HG03521 (cell line): ENCODE data around the gene GARNL3.

ENCODE experiments used
- ATAC-seq: cut with Tn5 transposase; IDR thresholded peaks from one replicate; pipeline ENCODE4 v1.9.1; 2021; ENCODE audit warnings: mild to moderate bottlenecking, moderate library complexity; ENCODE audit not compliant: unreplicated experiment

The GARNL3 gene

DNA sequence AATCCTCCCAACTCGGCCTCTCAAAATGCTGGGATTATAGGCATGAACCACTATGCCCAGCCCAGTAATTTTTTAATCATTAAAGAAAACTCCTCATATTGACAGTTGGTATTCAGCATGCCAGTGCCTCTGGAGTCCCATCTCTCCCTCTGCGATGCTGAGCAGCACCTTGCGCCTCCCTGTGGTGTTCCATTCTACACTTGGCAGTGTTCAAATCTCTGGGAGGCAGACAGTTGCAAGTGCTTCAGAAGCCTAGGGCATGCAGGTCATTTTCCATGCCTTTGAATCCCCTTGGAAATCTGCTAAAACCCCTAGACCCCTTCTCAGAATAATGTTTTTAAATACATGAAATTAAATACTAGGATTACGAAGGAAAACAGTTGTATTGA lies 41.3 kb downstream of the GARNL3 start:
- ATAC-seq: no peak

DNA sequence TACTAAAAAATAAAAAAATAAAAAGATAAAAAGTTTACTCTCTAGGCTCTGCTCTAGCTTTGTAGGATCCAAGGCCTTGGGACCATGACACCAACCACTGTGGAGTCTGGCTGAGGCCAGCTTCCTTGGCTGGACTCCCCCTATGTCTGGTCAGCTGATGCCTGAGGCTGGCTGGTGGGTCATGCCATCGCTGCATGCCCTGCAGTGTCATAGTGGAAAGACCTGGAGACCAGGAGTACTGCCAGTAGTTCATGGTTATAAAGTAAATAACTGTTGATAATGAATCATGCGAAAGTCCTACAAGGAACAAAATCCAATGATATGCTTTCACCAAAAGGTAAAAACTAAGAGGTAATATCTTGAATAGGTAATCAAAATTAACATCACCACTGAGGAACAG lies 43.2 kb downstream of the GARNL3 start:
- ATAC-seq: no peak

DNA sequence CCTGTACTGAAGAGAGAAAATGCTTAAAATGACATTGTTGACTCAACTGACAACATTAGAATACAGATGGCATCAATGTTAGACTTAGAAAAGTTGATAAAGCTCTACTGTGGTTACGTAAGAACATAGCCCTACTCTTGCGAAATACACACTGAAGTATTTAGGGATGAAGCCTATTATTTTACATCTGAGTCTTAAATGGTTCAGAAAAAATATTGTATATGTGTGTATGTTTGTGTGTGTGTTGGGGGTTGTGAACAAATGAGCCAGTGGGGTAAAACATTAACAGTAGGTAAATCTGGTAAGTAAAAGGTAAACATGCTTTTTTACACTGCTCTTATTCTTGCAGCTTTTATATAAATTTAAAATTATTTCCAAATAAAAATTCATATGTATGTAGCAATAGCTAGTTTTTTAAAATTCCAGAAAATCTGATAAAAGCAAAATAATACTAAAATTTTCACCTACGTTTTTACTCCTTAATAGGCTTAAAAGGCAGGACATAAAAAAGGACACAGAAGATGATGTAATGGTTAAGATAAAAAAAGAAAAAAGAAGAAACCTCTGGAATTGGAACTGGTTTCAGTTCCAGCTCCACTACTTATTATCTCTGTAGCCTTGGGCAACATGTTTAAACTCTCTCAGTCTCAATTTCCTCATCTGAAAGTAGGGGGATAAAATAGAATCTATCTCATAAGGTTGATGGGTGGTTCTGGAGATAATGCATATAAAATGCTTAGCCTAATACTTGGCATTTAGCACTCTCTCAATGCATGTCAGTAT lies 44.3 kb downstream of the GARNL3 start:
- no peak for ATAC-seq

DNA sequence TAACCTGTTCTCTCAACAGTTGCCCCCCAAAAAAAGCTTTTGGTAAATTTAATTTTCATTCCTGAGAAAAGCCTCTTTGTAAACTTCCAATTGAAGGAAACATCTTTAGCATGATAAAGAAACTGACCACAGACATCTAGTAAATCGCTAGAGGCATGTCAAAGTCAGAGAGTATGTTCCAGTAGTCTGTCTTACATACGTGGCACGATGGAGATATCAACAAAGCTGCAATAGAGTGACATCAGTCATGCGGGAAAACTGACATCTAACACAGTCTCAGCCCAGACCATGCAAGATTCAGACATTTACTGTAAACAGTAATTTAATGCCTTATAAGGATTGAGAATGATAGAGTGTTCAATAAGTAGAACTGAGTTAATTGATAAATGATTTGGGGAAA lies 45.1 kb downstream of the GARNL3 start:
- ATAC-seq: no peak

DNA sequence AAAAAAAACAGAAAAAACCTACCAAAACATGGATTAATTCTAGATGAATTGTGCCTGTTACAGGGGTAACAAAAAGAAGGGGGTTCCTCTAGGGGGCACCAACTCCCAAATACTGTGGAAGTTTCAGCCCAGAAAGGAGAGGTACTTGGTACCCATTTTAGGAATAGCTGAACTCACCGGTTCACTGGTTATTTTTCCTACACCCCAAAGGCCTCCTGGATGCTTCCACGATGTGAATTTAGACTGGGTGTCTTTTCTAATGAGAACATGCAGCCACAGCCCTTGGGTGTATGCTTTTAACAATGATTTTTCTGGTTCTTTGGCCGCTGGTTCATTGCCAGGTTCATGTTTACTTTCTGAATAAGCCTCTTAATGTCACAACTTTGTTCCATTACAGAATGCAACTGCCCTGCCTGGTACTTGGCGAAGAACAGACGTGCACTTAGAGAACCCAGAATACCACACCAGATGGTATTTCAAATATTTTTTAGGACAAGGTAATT lies 46.7 kb downstream of the GARNL3 start:
- ATAC-seq: no peak

DNA sequence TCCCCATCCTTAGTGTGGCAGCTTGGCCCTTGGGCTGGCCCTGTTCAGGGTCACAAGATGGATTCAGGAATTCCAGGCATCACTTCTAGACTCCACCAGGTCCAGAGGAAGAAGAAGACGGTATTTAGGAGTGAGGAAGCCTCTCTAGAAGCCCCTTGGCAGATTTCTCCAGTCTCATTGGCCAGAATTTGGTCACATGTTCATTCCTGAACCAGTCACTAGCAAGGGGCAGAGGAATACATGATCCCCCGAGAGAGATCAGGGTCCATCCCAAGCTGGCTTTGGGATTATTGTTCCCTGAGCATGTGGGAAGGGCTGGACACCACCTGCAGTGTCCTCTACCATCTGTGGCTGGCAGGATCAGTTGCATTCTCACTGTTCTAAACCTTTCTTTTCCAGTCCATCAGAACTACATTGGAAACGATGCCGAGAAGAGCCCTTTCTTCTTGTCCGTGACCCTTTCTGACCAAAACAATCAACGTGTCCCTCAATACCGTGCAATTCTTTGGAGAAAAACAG lies 48.5 kb downstream of the GARNL3 start:
- ATAC-seq: no peak

DNA sequence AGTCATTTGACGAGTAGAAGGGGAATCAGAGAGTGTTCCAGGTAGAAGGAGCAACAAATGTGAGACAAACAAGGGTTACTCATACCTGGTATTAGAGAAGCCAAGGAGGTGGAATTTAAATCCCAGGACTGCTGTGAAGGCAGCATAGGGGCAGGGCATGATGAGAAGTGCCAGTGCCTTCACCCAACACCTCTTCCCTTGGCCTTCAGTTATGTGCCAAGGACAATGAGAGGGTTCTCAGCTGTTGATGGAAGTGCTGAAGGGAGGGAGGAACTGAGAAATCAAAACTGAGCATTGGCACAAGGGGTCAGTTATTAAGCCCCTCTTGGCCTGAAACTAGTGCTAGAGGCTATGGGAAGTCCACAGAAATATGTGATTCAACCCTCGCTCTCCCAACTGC lies 50.3 kb downstream of the GARNL3 start:
- ATAC-seq: no peak

DNA sequence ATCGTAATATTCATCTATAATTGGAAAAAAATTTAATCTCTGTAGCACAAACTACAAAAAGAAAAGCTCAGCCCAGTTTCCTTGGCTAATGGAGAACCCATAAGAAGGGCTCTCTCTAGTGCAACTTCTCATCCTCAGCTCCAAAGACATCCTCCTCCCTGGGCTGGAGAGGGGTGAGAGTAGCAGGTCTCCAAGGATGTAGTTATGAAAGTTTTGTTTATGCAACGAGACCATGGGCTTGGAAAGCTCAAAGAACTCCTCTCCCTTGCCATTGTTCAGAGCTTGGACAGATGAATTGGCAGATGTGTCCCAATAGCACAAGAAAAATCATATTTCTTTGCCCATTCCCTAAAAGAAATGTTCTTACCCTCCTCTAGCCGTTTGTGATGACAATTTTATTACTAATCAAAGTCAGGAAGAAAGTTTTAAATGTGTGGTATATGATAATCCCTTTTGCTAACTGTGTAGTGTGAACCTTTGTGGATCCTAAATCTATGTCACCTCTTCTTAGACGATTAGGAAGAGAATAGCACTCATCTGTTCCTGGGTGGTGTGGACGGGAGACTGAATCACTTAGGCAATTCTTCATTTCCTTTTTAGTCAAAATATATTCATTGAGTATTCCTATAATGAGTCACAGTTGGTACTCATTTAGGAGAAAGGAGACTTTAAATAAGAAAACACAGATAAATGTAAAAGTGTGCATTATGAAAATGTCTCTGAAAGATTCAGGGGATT lies 52.2 kb downstream of the GARNL3 start:
- ATAC-seq: no peak

DNA sequence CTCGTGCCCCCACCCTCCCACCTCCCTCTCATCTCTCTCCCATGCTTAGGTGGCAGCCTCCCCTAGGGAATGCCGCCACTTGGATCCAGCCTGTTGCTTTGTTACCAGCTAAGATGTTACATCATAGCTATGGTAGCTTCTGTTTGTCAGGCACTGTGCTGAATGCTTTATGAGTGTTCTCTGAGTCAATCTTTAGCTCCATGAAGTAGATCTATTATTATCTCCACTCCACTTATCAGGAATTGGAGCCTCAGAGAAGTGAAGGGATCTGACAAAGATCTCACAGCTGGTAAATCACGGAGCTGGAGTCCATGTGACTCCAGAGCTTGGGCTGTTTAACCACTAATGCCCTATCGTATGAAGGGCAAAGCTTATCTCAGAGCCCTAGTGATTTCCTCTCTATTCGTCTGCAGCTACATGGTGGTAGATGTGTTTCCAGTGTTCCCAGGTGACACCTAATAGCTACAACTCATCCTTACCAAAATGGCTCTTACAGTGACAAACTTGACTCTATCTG lies 54.1 kb downstream of the GARNL3 start:
- no peak for ATAC-seq

DNA sequence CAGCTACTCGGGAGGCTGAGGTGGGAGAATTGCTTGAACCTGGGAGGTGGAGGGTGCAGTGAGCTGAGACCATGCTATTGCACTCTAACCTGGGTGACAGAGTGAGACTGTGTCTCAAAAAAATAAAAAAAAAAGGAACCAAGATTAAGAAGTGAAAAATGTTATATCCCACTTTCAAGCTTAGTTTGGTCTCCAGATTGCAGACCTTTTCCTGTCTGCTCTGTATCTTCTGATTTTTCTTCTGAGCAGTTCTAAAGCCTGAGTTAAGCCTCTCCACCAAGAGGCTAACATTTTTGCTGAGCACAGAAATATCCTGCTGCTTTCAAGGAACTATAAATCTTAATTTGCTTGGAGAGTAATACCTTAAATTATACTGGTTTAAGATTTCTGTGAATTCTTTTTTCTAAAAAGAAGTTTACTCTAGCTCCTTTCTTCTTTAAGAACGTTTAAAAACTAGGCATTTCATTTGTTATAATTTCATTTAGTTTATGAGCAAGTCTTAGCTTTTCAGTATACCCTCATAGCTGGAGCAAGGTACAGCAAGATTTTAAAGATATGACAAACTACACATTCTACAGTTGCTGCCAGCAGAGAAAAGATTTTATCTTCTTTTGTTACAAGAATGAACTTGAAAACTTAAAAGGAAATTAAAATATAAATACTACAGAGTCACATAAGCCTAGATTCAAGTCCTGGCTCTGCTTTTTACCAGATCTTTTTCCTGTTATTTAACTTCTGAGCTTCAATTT lies 55.0 kb downstream of the GARNL3 start:
- ATAC-seq: no peak

DNA sequence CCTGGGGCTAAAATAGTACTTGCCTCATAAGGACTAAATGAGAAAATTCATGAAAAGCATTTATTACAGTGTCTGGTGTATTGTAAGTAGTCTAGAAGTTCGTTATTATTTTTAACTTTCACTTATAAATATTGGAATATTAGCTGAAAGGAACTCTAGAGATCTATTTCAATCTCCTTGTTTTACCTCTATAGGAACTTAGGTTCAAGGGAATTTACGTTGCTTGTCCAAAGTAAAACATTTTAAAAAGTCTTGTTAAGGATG lies 55.5 kb downstream of the GARNL3 start:
- no peak for ATAC-seq

DNA sequence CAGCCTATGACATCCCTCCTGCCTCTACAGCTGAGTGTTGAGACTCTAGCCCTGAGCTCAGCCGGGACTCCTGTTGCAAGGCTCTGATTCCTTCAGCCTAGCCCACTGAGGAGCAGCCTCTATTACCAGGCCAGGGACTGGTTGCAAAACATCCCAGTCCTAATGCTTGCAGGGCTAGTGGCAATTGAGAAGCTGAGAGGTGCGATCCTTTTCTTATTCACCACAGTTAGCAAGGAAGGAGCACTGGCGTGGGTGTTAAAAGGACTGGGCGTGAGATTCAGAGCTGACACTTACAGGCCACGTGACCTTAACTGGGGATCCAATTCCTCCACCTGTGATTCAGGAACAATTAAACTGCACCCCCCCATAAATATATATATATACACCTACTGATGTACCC lies 58.8 kb downstream of the GARNL3 start:
- no peak for ATAC-seq

DNA sequence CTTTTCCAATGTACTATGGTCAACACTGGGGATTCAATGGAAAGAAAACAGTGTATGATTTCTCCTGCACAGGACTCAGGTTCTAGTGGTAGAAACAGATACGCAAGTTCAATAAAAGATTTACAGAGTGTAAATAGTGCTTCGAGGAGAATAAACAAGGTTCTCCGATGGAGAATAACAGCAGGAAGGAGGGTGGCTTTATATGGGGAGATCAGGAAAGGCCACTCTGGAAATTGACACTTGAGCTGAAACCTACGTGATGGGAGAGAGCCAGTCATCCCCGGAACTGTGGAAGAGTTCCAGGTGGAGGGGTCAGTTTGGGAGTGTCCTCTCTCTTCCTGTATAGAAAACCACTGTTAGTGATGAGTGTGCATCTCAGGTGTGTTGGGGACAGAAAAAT lies 65.9 kb downstream of the GARNL3 start:
- no peak for ATAC-seq

DNA sequence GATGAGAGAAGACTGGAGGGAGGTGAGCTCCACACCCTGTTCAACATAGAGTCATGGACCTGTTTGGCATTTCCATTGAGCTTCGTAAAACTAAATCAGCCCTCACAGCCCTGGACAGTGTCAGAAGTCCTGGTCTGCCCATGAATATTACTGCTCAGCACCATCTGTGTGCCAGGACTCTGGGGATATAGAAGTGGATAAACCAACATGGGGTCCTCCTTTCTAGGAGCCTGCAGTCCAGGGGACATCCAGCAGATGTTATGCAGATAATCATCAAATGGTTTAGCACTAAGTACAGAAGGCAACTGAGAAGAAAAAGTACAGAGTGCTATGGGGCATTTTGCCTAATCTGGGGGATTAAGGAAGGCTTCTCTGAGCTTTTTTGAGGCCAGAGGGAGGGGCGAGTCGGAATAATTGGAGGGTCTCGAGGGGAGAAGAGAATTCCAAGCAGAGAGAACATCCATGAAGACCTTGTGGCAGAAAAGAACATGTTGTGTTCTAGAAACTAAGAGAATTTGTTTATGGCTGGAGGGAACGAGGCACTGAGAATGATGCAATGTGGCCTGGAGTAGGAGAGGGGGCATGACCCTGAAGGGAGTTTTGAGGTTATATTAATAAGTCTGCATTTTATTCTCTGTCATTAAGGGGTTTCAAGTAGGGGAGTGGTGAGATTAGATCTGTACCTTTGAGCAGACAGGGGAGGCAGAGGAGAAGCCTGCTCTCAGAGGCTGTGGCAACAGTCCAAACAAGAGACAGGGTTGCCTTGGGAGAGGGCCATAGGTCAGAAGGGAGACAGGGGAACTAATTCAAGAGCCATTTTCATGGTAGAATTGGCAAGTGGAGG lies 68.9 kb downstream of the GARNL3 start:
- ATAC-seq: no peak

DNA sequence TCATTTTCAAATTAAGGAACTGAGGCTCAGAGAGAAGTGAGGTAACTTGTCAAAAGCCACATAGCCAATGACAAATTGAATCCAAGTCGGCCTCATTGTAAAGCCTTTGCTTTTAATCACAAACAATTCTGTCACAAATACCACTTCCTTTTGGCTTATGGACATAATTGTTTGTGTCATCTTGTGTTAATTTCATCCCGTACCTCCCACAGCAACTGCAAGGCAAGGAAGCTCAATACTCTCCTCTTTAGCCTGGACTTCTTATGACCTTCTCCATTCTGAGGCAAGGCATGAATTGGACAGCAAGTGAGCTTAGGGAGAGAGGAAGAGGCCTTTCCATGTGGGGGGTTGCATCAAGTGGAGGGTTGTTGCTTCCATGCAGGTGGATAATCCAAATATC lies 70.2 kb downstream of the GARNL3 start:
- ATAC-seq: no peak

DNA sequence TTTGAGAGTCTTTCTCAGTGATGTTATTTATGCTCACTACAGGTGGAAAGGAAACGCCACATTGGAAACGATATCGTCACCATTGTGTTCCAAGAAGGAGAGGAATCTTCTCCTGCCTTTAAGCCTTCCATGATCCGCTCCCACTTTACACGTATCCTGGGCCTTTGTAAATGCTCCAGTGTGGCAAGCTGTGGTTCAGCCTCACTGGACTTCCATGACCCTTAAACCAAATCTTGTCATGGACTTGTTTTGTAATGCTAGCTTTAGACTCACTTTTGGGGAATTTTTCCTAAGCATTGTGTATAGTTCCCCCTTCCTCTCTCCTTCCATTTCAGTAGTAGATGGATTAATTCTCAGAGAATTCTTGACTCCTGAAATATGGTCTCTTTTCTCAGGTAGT lies 71.5 kb downstream of the GARNL3 start:
- ATAC-seq: no peak

DNA sequence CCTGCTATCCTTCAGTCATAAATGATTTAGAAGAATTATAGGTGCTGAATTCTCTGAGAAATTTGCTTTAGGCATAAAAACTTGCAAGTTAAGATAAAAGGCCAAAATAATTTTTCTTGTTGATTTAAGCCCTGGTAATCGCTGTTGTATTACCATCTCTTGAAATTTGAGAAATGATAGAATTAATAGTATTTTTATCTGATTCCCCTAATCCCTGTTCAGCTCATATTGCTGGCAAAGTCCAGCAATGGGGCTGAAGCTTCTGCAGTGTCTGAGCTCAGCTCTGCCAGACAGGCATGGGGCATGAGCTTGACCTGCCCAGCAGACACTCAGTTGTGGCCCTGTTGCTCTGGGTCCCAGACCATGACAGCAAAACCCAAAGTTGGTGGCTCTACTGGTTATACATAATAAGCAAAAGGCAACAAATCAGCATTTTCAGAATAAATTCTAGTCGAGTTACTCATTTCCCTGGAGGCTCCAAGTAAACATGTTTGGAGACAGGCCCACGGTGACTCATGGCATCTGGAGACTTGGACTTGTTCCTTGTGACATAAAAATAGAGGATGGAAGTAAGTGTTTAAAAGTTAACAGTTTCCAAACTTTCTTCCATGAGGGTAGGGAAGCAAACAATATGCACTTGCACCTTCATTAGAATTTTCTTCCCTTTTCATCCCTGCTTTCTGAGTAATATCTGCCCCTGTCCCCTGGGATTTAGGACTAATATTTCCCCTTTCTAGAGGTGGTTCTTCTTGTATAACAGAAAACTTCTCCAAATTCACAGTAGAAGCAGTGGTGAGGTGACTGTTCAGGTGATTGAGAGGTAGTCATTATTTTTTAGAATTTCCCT lies 72.2 kb downstream of the GARNL3 start:
- ATAC-seq: no peak

DNA sequence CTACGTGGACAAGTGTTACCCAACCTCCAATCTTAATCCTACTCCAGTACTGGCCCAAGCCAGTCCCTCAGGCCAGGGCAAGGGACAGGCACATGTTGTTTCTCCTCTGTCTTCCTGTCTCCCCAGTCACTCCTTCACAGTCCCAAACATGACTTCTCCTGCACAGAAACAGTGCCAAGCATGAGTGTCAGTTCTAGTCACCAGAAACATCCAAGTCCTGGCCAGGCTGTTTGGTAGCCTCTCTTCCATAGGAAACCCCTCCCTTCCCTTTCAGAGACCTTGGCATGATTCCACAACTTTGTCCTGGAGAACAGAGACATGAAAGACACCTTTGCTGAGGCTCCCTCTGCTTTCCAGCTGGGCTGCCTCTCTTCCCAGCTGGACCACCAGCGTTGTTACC lies 76.1 kb downstream of the GARNL3 start:
- no peak for ATAC-seq

DNA sequence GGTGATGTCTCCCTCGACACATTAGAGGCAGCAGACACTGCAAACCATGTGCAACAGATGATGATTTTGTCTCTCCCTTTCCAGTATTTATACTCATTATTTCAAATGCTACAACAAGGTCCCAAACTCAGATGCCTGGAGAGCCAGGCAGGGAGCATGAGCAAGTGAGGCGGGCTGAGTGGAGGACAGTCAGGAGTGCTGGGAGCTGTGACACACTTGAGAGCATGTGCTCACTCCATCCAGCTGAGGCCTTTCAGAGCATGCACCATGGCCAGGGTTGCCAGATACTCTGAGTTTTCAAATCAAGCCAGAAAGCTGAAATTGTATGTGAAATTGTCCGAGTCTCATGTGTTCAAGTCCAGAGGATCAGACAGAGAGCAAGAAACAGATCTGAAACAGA lies 76.6 kb downstream of the GARNL3 start:
- ATAC-seq: no peak
